HEK293T (cell line): ENCODE results near the gene TSSK3.

Experiments
- CTCF ChIA-PET: fragments of 350-600 bp; formaldehyde crosslinking; extraction: SDS; loops from one replicate; lab custom pipeline; 2021; ENCODE audit warnings: antibody characterized with exemption, inconsistent platforms; lab: Yijun Ruan, JAX
- POLR2A ChIA-PET: fragments of 350-600 bp; formaldehyde crosslinking; extraction: SDS; loops from one replicate; lab custom pipeline; 2020; ENCODE audit warnings: antibody characterized with exemption, inconsistent platforms; lab: Yijun Ruan, JAX
- DNase-seq: peaks from one replicate; pipeline ENCODE4 v3.0.0; 2012; ENCODE audit warnings: mixed read lengths; ENCODE audit errors: extremely low spot score
- ARNT ChIP-seq: fragments of 450-650 bp; IDR thresholded peaks from 2 replicates; pipeline ENCODE4 v1.6.1; 2017; ENCODE audit warnings: mild to moderate bottlenecking
- BHLHE40 ChIP-seq: fragments of 450-650 bp; IDR thresholded peaks from 2 replicates; pipeline ENCODE4 v1.6.1; 2016; ENCODE audit warnings: mild to moderate bottlenecking, moderate library complexity, borderline replicate concordance
- CTBP1 ChIP-seq: fragments of 450-650 bp; IDR thresholded peaks from 2 replicates; pipeline ENCODE4 v1.6.1; 2016; ENCODE audit warnings: borderline replicate concordance
- ELF4 ChIP-seq: fragments of 450-650 bp; IDR thresholded peaks from 2 replicates; pipeline ENCODE4 v1.6.1; 2017; ENCODE audit warnings: antibody characterized with exemption
- FOXA1 ChIP-seq: fragments of 450-650 bp; IDR thresholded peaks from 2 replicates; pipeline ENCODE4 v1.6.1; 2016; ENCODE audit warnings: mild to moderate bottlenecking
- FOXK2 ChIP-seq: fragments of 450-650 bp; IDR thresholded peaks from 2 replicates; pipeline ENCODE4 v1.6.1; 2016; ENCODE audit warnings: mild to moderate bottlenecking
- FOXM1 ChIP-seq: fragments of 450-650 bp; IDR thresholded peaks from 2 replicates; pipeline ENCODE4 v1.6.1; 2017; ENCODE audit warnings: mild to moderate bottlenecking, borderline replicate concordance
- HDGF ChIP-seq: fragments of 450-650 bp; IDR thresholded peaks from 2 replicates; pipeline ENCODE4 v1.6.1; 2017; ENCODE audit warnings: antibody characterized with exemption, borderline replicate concordance
- L3MBTL2 ChIP-seq: fragments of 450-650 bp; conservative IDR thresholded peaks from 2 replicates; pipeline ENCODE4 v1.6.1; 2016; ENCODE audit warnings: mild to moderate bottlenecking
- LEF1 ChIP-seq: fragments of 450-650 bp; IDR thresholded peaks from 2 replicates; pipeline ENCODE4 v1.6.1; 2017; ENCODE audit warnings: mild to moderate bottlenecking, borderline replicate concordance
- NFRKB ChIP-seq: fragments of 450-650 bp; IDR thresholded peaks from 2 replicates; pipeline ENCODE4 v1.6.1; 2016; ENCODE audit warnings: mild to moderate bottlenecking, moderate library complexity
- PKNOX1 ChIP-seq: fragments of 450-650 bp; IDR thresholded peaks from 2 replicates; pipeline ENCODE4 v1.6.1; 2016
- SP1 ChIP-seq: fragments of 450-650 bp; IDR thresholded peaks from 2 replicates; pipeline ENCODE4 v1.6.1; 2017
- SUZ12 ChIP-seq: fragments of 450-650 bp; IDR thresholded peaks from 2 replicates; pipeline ENCODE4 v1.6.1; 2016; ENCODE audit warnings: mild to moderate bottlenecking
- TARDBP ChIP-seq: fragments of 450-650 bp; IDR thresholded peaks from 2 replicates; pipeline ENCODE4 v1.6.1; 2016
- ZNF384 ChIP-seq: fragments of 450-650 bp; IDR thresholded peaks from 2 replicates; pipeline ENCODE4 v1.6.1; 2016

Gene TSSK3

GRCh38 chr1:32398401-32398800, 36.1 kb downstream of the TSSK3 start:
- POLR2A ChIA-PET = no interaction called here

GRCh38 chr1:32399843-32400242, 37.5 kb downstream of the TSSK3 start:
- no peak for TF ChIP-seq LEF1
- TF ChIP-seq L3MBTL2 = no peak
- no peak for TF ChIP-seq SP1
- no peak for TF ChIP-seq FOXA1
- no peak for TF ChIP-seq CTBP1
- TF ChIP-seq ELF4 = no peak
- TF ChIP-seq BHLHE40 = no peak
- no peak for TF ChIP-seq HDGF
- TF ChIP-seq ARNT = no peak
- no peak for TF ChIP-seq PKNOX1
- no peak for TF ChIP-seq FOXM1
- ChIA-PET CTCF (interaction anchor here (0.7 to 1.9 kb wide), 4 partner anchors 11 to 313 kb away, joined by 3 to 7 read pairs (median 4); no protein-coding TSS in a partner anchor), POLR2A (no interaction called here)
- no peak for DNase-seq

More at GRCh38 chr1:32398401-32398800, 36.1 kb downstream of the TSSK3 start:
- TF ChIP-seq CTBP1 (no peak), FOXA1 (no peak), ZNF384 (no peak), SUZ12 (no peak), FOXM1 (no peak), SP1 (no peak), PKNOX1 (no peak), L3MBTL2 (no peak), HDGF (no peak), NFRKB (no peak)
- CTCF ChIA-PET = interaction anchor here (1.1 to 1.3 kb wide), 2 partner anchors 15 to 17 kb away, joined by 3 read pairs; no protein-coding TSS in a partner anchor
- DNase-seq = no peak

GRCh38 chr1:32400876-32401631, 38.7 kb downstream of the TSSK3 start:
- POLR2A ChIA-PET = interaction anchor here (1.3 kb wide), 1 partner anchor 65 kb away, joined by 3 read pairs; the partner anchor contains the start of gene MARCKSL1
- CTCF ChIA-PET = interaction anchor here (0.6 to 1.9 kb wide), 8 partner anchors 10 to 599 kb away, joined by 3 to 16 read pairs (median 4); no protein-coding TSS in a partner anchor
- peak; percentile 96 for DNase-seq
- TF ChIP-seq BHLHE40 (no peak), ZNF384 (no peak), ELF4 (no peak), FOXK2 (no peak), SUZ12 (no peak), HDGF (no peak), FOXM1 (no peak), FOXA1 (no peak), PKNOX1 (no peak), L3MBTL2 (no peak), SP1 (no peak), TARDBP (no peak), LEF1 (no peak), CTBP1 (no peak), ARNT (no peak), NFRKB (no peak)

GRCh38 chr1:32404946-32405345, 42.6 kb downstream of the TSSK3 start:
- POLR2A ChIA-PET = interaction anchor here (1.2 kb wide), 1 partner anchor 10 kb away, joined by 4 read pairs; the partner anchor contains the start of gene BSDC1
- TF ChIP-seq FOXK2 (no peak), CTBP1 (no peak), PKNOX1 (no peak), FOXA1 (no peak), TARDBP (no peak), HDGF (no peak), NFRKB (no peak), SP1 (no peak), LEF1 (no peak), ELF4 (no peak), ZNF384 (no peak), BHLHE40 (no peak), ARNT (no peak), SUZ12 (no peak), FOXM1 (no peak), L3MBTL2 (no peak)
- DNase-seq = no peak
- CTCF ChIA-PET = no interaction called here
